NCI-H748 treated with DMSO at 0.1 percent for 48 hours (cell line): Measurements from ENCODE around the gene PCDHGA1.
A peak's percentile ranks its signal among the peaks of the same experiment; 100 is the strongest.

Experiments
- DNase-seq: peaks from one replicate; lab custom pipeline; 2025; lab: John Stamatoyannopoulos, UW

The PCDHGA1 gene

GRCh38 chr5:141514330-141515133 lies 184.2 kb downstream of the PCDHGA1 start:
- no peak for DNase-seq

GRCh38 chr5:141515141-141515540 lies 184.8 kb downstream of the PCDHGA1 start:
- no peak for DNase-seq

- no peak for DNase-seq
Measured at GRCh38 chr5:141515946-141516671, 185.8 kb downstream of the PCDHGA1 start.

GRCh38 chr5:141516672-141517025 lies 186.3 kb downstream of the PCDHGA1 start:
- no peak for DNase-seq

- DNase-seq: no peak
Measured at GRCh38 chr5:141517312-141517711, 187.0 kb downstream of the PCDHGA1 start.

GRCh38 chr5:141517880-141518617 lies 187.7 kb downstream of the PCDHGA1 start:
- no peak for DNase-seq

- no peak for DNase-seq
Measured at GRCh38 chr5:141518618-141519015, 188.3 kb downstream of the PCDHGA1 start.

GRCh38 chr5:141519605-141520565 lies 189.6 kb downstream of the PCDHGA1 start:
- no peak for DNase-seq

GRCh38 chr5:141521244-141521781 lies 191.0 kb downstream of the PCDHGA1 start:
- DNase-seq: no peak

- no peak for DNase-seq
Measured at GRCh38 chr5:141522301-141522700, 192.0 kb downstream of the PCDHGA1 start.

GRCh38 chr5:141523991-141524390 lies 193.7 kb downstream of the PCDHGA1 start:
- no peak for DNase-seq

- peak; percentile 82 for DNase-seq
Measured at GRCh38 chr5:141524604-141525597, 194.6 kb downstream of the PCDHGA1 start.

- no peak for DNase-seq
Measured at GRCh38 chr5:141525653-141526052, 195.3 kb downstream of the PCDHGA1 start.

GRCh38 chr5:141527426-141527825 lies 197.1 kb downstream of the PCDHGA1 start:
- DNase-seq: no peak

GRCh38 chr5:141528291-141528984 lies 198.1 kb downstream of the PCDHGA1 start:
- no peak for DNase-seq

- DNase-seq: no peak
Measured at GRCh38 chr5:141529002-141529401, 198.7 kb downstream of the PCDHGA1 start.

GRCh38 chr5:141529873-141530272 lies 199.6 kb downstream of the PCDHGA1 start:
- DNase-seq: no peak

- DNase-seq: no peak
Measured at GRCh38 chr5:141532726-141533125, 202.4 kb downstream of the PCDHGA1 start.

GRCh38 chr5:141533897-141534296 lies 203.6 kb downstream of the PCDHGA1 start:
- DNase-seq: no peak
